GM12864 (cell line): ENCODE results near the gene ZNF101.

ENCODE experiments used
- DNase-seq: peaks from one replicate; pipeline ENCODE4 v3.0.0-alpha.2; 2011; ENCODE audit warnings: low read depth
- H3K4me3 ChIP-seq: 2 replicates; pipeline ENCODE4 v1.5.1; 2011; ENCODE audit warnings: mild to moderate bottlenecking, low read depth, low read length, control low read depth
- CTCF ChIP-seq: IDR thresholded peaks from 2 replicates; pipeline ENCODE4 v1.5.1; 2011; ENCODE audit warnings: low read depth, mild to moderate bottlenecking, moderate library complexity, low read length, control low read depth, inconsistent platforms; ENCODE audit errors: missing control alignments

Gene ZNF101

DNA sequence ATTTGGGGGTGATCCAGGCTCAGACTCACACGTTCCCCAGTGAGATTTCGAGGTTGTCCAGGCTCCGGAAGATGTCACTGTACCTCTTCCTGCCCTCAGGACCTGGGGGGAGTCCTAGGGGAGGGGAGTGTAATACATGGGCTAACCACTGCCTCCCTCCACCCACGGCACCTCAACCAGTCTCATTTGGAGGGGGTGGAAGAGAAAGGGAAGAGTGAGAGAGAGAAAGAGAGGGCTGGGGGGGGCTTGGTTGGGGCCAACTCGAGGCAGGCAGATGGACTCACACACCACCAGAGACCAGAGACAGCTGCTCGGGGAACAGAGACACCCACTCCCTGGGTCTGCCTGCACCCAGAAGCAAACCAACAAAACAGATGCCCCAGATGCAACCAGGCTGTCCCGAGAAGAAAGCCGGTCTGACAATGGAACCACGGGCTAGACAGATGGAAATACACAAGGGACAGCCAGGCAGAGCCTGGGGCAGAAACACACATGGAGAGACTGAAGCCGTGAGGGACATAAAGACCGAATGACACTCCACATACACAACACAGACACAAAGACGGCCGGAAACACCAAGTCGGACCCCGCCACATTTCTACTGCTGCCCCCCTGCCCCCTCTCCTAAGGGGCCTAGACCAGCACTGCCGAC, 26.0 kb upstream of the ZNF101 start:
- TF ChIP-seq CTCF = no peak
- DNase-seq = no peak
- peak overlapping the region; percentile 97 for H3K4me3 ChIP-seq

- TF ChIP-seq CTCF = peak; percentile 81
- H3K4me3 ChIP-seq = peak within 1 kb of the TSS; percentile 97
- no peak for DNase-seq
Observed at GRCh38 chr19:19643158-19644053, 25.2 kb upstream of the ZNF101 start, which contains the start of gene GMIP. Gene GMIP, minus strand, starts transcription at chr19:19643657. Its CDS starts 128 bp downstream, at chr19:19643529.

- TF ChIP-seq CTCF = no peak
- H3K4me3 ChIP-seq = peak overlapping the region; percentile 97
- DNase-seq = no peak
Observed at GRCh38 chr19:19644054-19644388, 24.6 kb upstream of the ZNF101 start.

DNA sequence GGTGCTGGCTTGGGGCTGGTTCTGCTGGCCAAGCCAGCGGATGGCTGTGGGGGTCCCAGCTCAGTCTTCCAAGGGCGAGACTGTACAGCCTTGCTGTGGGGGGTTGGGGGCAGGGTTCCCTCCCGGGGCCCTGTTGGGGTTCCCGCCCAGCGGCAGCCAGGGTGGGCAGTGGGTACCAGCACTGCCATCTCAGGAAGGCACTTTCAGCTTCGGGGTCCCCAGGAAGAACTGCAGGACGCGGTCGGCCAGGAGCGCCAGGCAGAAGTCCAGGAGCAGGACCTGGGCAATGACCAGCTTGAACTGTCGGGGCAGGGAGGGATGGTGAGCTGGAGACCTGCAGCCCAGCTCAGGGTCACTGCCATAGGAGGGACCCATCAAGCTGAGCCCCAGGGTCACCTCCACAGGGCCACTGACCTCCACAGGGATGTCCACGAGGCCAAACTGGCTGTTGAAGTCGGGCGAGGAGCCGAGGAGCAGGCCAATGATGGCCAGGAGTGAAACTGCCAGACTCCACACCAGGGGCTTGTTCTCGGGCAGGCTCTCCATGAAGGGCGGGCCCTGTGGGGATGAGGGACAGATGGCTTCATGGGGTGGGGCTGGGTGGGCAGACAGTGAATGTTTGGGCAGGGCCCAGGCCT, 23.3 kb upstream of the ZNF101 start:
- no peak overlapping the region for H3K4me3 ChIP-seq
- no peak for TF ChIP-seq CTCF
- no peak for DNase-seq

- DNase-seq = no peak
- TF ChIP-seq CTCF = no peak
- H3K4me3 ChIP-seq = no peak overlapping the region
Observed at GRCh38 chr19:19647037-19647835, 21.4 kb upstream of the ZNF101 start.

DNA sequence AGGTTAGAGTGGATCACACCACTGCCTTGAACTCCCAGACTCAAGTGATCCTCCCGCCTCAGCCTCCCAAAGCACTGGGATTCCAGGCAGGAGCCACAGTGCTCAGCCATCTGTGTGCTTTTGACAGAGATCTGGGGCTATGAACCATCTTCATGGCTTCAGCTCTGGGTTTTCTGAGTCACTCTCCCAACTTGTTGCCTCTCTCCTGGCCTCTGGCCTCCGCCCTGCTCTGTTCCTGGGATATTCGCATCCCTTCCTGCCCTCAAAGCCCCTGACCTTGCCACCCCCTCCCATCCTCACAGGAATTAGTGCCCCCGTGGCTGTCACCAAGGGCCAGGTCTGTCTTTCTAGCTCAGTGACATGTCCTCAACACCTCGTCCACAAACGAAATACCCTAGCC, 19.5 kb upstream of the ZNF101 start:
- H3K4me3 ChIP-seq = no peak overlapping the region
- no peak for DNase-seq
- TF ChIP-seq CTCF = no peak
